Measurements from ENCODE around the gene C17orf113. TPM values are rescaled to one million over a fixed set of nuclear protein-coding genes. Genes with fewer than 3 reads are reported as not detected.
A peak's percentile ranks its signal among the peaks of the same experiment; 100 is the strongest.

C17orf113 gene
- total RNA-seq, 1 experiment from 2014 or later: 1.0 TPM

DNA sequence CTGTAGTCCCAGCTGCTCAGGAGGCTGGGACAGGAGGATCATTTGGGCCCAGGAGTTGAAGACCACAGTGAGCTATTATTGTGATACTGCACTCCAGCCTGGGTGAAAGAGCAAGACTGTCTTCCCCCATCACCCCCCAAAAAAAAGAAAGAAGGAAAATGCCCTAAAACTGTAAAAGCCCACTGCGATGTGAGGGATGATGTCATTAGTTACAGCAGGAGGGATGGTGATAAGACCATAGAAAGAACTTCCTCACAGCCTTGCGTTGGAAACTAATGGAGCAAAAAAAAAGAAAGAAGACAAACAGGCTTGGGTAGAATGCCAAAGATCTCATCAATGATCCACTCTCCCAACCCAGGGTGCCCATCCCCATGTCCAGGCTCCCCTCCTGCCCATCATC, 29.1 kb upstream of the C17orf113 start:
- DNase-seq: no peak
- Histone ChIP-seq H3K4me3 (ENCODE audit: insufficient read depth, low read depth, low read length) (no peak overlapping the region), H3K27me3 (ENCODE audit: control insufficient read depth, insufficient read depth, low read length) (no peaks in the 10 kb centered on the region; the same call in 1 of the 2 replicates), H3K36me3 (replicated peaks; ENCODE audit: control insufficient read depth, insufficient read depth, low read length) (no peaks in the 10 kb centered on the region)

- DNase-seq: no peak
- H3K4me3 ChIP-seq (ENCODE audit: insufficient read depth, low read depth, low read length): no peak overlapping the region
- H3K36me3 ChIP-seq (replicated peaks; ENCODE audit: control insufficient read depth, insufficient read depth, low read length): no peaks in the 10 kb centered on the region
- no peaks in the 10 kb centered on the region; the same call in 1 of the 2 replicates for H3K27me3 ChIP-seq (ENCODE audit: control insufficient read depth, insufficient read depth, low read length)
Observed at GRCh38 chr17:42078396-42079043, 28.1 kb upstream of the C17orf113 start.

- Histone ChIP-seq H3K36me3 (replicated peaks; ENCODE audit: control insufficient read depth, insufficient read depth, low read length) (no peaks in the 10 kb centered on the region), H3K27me3 (ENCODE audit: control insufficient read depth, insufficient read depth, low read length) (peaks cover 3% of the 10 kb centered on the region), H3K4me3 (ENCODE audit: insufficient read depth, low read depth, low read length) (no peak overlapping the region)
- peak; percentile 55 for DNase-seq
Observed at GRCh38 chr17:42077755-42078154, 27.4 kb upstream of the C17orf113 start.

DNA sequence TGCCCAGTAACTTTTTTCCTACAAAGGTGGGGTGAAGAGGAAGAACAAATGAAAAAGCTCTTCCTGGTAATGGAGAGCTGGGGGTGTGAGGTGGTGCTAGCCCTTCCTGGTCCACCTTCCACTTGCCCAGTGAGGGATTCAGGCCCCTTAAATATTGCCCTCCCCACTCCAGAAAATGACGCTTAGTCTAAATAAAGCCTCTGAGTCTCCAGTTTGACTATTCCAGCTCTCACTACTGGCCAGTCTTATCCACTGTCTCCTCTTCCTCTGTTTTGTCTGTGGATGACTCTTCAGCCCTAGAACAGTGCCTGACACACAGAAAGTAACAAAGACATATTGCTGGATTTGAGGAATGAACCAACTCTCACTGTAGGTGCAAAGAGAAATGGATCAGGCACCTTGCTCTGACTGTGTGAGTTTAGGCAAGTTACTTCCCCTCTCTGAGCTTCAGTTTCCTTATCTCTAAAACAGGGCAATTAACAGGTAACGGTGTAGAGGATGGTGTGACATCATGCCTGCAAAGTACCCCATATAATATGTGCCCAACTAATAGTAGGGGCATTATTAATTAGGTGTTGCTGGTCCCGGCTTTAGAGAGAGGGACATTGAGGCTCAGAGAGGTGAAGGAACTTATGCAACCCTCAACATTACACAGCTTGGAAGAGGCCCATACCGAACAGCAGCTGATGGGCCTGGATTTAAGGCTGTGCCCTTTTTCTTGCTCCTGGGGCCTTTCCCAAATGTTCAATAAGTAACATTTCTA, 26.6 kb upstream of the C17orf113 start:
- no peaks in the 10 kb centered on the region for H3K36me3 ChIP-seq (replicated peaks; ENCODE audit: control insufficient read depth, insufficient read depth, low read length)
- H3K27me3 ChIP-seq (ENCODE audit: control insufficient read depth, insufficient read depth, low read length): peaks cover 9% of the 10 kb centered on the region
- no peak overlapping the region for H3K4me3 ChIP-seq (ENCODE audit: insufficient read depth, low read depth, low read length)
- DNase-seq: no peak

- DNase-seq: peak; percentile 50
- Histone ChIP-seq H3K27me3 (ENCODE audit: control insufficient read depth, insufficient read depth, low read length) (peaks cover 13% of the 10 kb centered on the region), H3K36me3 (replicated peaks; ENCODE audit: control insufficient read depth, insufficient read depth, low read length) (no peaks in the 10 kb centered on the region), H3K4me3 (ENCODE audit: insufficient read depth, low read depth, low read length) (no peak overlapping the region)
Observed at GRCh38 chr17:42075789-42076188, 25.4 kb upstream of the C17orf113 start.

GRCh38 chr17:42072323-42073187, 22.2 kb upstream of the C17orf113 start:
- Histone ChIP-seq H3K36me3 (replicated peaks; ENCODE audit: control insufficient read depth, insufficient read depth, low read length) (no peaks in the 10 kb centered on the region), H3K4me3 (ENCODE audit: insufficient read depth, low read depth, low read length) (peak overlapping the region; percentile 49), H3K27me3 (ENCODE audit: control insufficient read depth, insufficient read depth, low read length) (peaks cover 13% of the 10 kb centered on the region)
- peak; percentile 89 for DNase-seq

- no peaks in the 10 kb centered on the region for H3K36me3 ChIP-seq (replicated peaks; ENCODE audit: control insufficient read depth, insufficient read depth, low read length)
- H3K4me3 ChIP-seq (ENCODE audit: insufficient read depth, low read depth, low read length): peak overlapping the region; percentile 49
- DNase-seq: peak; percentile 56
- peaks cover 13% of the 10 kb centered on the region for H3K27me3 ChIP-seq (ENCODE audit: control insufficient read depth, insufficient read depth, low read length)
Observed at GRCh38 chr17:42071810-42072209, 21.4 kb upstream of the C17orf113 start.

- peak; percentile 50 for DNase-seq
- no peaks in the 10 kb centered on the region for H3K36me3 ChIP-seq (replicated peaks; ENCODE audit: control insufficient read depth, insufficient read depth, low read length)
- H3K27me3 ChIP-seq (ENCODE audit: control insufficient read depth, insufficient read depth, low read length): peaks cover 13% of the 10 kb centered on the region
- no peak overlapping the region for H3K4me3 ChIP-seq (ENCODE audit: insufficient read depth, low read depth, low read length)
Observed at GRCh38 chr17:42068979-42069378, 18.6 kb upstream of the C17orf113 start.

- H3K36me3 ChIP-seq (replicated peaks; ENCODE audit: control insufficient read depth, insufficient read depth, low read length): no peaks in the 10 kb centered on the region
- H3K4me3 ChIP-seq (ENCODE audit: insufficient read depth, low read depth, low read length): no peak overlapping the region
- DNase-seq: peak; percentile 90
Observed at GRCh38 chr17:42067371-42068091, 17.1 kb upstream of the C17orf113 start.

DNA sequence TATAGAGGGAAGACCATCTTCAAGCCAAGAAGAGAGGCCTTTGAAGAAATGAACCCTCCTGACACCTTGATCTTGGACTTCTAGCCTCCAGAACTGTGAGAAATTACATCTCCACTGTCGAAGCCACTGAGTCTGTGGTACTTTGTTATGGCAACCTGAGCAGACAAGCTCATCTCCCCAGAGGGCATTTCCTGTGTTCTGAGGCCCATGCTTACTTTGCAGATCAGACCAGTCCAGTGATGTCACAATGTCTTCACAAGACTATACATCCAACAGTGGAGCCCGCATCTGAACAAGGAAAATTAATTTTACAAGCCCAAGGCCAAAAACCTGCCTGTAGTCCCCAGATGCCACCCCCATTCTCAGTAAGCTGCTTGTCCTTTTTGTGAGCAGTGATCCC, 14.8 kb upstream of the C17orf113 start:
- no peak overlapping the region for H3K4me3 ChIP-seq (ENCODE audit: insufficient read depth, low read depth, low read length)
- no peaks in the 10 kb centered on the region for H3K36me3 ChIP-seq (replicated peaks; ENCODE audit: control insufficient read depth, insufficient read depth, low read length)
- no peak for DNase-seq
- H3K27me3 ChIP-seq (ENCODE audit: control insufficient read depth, insufficient read depth, low read length): no peaks in the 10 kb centered on the region

More at GRCh38 chr17:42067371-42068091, 17.1 kb upstream of the C17orf113 start:
- peaks cover 8% of the 10 kb centered on the region for H3K27me3 ChIP-seq (ENCODE audit: control insufficient read depth, insufficient read depth, low read length)

DNA sequence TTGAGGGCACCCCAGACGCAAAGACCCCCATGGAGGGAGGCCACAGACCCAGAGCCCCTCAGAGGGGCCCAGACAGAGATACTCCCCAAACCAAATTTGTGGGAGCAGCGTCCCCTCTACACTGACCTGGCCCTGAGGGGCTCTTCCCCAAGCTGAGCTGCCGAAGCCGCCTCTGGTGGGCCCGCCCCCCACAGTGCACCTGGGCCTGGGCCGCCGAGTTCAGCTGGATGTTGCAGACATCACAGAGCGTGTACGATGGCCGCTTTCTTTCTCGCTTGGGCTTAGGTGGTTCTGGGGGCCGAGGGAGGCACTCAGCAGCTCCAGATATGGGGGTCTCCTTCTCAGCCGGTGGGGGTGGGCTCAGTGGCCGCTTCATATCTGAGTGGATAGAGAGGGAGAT, 12.3 kb upstream of the C17orf113 start:
- H3K36me3 ChIP-seq (replicated peaks; ENCODE audit: control insufficient read depth, insufficient read depth, low read length): no peaks in the 10 kb centered on the region
- DNase-seq: peak; percentile 54
- no peak overlapping the region for H3K4me3 ChIP-seq (ENCODE audit: insufficient read depth, low read depth, low read length)
- H3K27me3 ChIP-seq (ENCODE audit: control insufficient read depth, insufficient read depth, low read length): no peaks in the 10 kb centered on the region

DNA sequence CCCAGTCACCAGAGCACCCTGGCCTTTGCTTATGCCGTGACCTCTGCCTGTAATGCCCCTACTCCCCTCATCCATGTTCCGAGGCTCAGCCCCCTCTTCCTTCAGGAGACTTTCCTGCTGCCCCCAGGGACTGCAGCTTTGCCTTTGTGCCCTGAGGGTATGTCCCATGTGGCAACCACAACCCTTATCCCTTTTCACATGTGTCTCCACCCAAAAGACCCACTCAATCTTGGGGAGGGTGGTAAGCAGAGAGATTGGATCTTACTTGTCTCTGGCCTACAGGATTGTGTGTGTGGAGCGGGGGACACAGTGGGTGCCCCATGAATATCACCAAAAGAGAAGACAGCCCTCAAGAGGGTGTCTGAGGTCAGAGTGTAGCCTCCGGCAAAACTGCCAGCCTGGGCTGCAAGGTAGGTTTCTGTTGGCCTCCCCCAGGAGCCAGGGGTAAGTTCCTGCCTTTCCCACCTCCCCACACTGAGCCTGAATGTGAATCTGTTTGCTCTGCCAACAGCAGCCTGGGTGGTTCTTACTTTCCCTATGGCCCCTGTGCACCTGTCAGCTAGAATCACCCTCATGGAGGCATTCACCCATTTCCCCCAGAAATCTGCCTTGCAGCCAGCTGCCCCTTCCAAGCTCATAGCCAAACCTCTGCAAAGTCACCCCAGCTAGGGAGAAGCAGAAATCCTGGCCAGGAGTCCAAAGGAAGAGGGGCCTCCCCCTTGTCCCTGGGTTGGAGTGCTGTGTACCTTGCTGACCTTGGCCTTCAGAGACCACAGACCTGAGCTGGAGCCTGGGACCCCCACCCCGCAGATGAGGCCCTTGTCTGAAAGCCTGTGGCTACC, 11.5 kb upstream of the C17orf113 start:
- Histone ChIP-seq H3K36me3 (replicated peaks; ENCODE audit: control insufficient read depth, insufficient read depth, low read length) (no peaks in the 10 kb centered on the region), H3K27me3 (ENCODE audit: control insufficient read depth, insufficient read depth, low read length) (no peaks in the 10 kb centered on the region), H3K4me3 (ENCODE audit: insufficient read depth, low read depth, low read length) (no peak overlapping the region)
- DNase-seq: peak; percentile 54

DNA sequence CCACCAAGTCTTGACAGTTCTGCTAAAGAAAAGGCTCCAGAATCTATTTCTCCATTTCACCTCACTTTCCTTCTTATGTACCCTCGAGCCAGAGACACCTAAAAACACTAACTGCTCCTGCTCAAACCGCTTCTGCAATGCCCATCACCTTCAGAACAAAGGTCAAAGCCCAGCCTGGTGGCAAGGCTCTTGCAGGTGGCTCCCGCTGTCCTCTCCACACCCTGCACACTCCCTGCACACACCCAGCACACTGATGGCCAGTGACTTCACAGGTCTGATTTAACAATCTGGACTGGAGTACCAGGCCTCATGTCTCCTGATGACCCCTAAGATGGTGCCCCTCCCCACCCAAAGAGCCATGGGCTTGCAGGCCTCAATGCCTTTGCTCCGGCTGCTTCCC, 9.8 kb upstream of the C17orf113 start:
- no peaks in the 10 kb centered on the region; the same call in 1 of the 2 replicates for H3K36me3 ChIP-seq (replicated peaks; ENCODE audit: control insufficient read depth, insufficient read depth, low read length)
- no peaks in the 10 kb centered on the region for H3K27me3 ChIP-seq (ENCODE audit: control insufficient read depth, insufficient read depth, low read length)
- DNase-seq: no peak
- no peak overlapping the region for H3K4me3 ChIP-seq (ENCODE audit: insufficient read depth, low read depth, low read length)
